ENCODE data around the gene P2RY14. TPM values are rescaled to one million over a fixed set of nuclear protein-coding genes. Genes with fewer than 3 reads are reported as not detected.

Gene P2RY14
- total RNA-seq, 1 donor from 2014 or later: not detected

DNA sequence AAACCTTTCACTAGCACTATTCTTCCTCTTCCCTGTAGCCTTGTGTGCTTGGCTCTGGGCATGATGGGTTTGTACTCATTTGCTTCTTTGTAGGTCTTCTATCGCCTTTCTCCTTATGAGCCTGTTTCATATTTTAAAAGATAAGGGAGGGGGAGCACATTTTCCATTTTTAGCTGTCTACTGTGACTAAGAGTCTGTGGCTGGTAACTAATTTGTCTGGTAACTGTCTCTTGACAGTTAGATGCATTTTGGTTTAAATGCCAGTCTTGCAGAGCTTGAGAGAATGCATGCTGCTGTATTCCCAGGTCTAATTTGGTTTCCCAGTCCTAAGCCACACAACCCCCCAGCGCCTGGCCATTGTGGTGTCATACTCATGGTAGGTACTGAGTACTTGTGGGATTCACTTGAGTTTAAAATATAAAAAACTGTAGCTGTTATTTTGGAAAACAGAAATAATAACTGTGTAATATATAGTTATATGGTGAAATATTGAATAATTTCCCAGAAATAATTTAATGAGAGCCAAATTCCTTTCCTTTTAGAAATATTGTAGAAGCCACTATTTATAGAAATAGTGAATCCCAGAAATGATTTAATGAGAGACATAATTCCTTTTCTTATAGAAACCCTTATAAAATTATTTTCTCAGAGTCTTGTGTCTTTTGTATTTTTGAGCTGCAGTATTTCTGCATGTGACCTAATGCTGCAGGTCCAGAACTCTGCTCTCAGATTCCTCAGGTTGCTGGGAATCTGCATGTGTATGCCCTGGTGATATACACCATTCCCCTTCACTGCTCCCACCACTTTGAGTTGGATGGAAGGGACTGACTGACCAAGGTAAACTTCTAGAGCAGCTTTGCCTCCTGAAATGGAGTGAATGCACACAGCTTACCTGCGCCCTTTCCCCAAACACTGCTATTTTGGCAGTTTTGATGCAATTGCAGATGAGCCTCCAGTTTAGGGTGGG is 61.4 kb downstream of the P2RY14 start:
- DNase-seq (ENCODE audit: low read depth, low spot score): no peak

GRCh38 chr3:151214459-151214858 is 63.9 kb downstream of the P2RY14 start:
- no peak for DNase-seq (ENCODE audit: low read depth, low spot score)

DNA sequence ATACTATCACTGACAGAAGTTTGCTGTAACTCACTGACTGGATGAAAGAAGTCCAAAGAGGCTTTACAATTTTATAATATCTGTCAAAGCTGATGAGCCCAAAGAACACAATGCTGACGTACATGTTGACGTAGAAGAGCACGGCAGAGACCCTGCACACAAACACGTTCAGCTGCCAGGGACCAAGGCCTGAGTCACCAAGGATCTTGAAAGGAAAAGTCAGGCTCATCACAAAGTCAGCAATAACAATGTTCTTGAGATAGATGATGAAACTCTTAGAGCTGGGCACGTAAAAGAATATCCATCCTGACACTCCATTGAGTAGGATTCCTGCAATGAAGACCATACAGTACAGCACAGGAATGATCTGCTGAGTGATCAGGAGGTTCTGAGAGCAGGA is 64.5 kb downstream of the P2RY14 start:
- no peak for DNase-seq (ENCODE audit: low read depth, low spot score)

DNA sequence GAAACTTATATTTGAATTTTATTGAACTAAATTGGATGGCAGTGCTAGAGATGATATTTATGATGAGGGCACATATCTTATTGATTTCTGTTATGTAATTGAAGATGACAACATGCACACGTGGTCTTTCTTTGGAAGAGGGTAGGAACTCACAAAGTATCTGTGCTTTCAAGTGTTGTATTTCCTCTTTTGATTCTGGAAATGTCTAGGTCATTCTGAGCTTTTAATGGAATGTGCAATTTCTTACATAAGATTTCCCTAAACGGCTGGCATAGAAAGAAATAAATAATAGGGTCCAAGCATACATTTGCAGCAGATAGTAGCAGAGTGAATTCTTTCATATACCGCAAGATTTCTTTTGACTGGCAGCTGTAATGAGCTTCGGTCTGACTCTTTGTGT is 65.2 kb downstream of the P2RY14 start:
- no peak for DNase-seq (ENCODE audit: low read depth, low spot score)

- no peak for DNase-seq (ENCODE audit: low read depth, low spot score)
Measured at GRCh38 chr3:151210676-151211381, 67.5 kb downstream of the P2RY14 start.

GRCh38 chr3:151209654-151210053 is 68.7 kb downstream of the P2RY14 start:
- no peak for DNase-seq (ENCODE audit: low read depth, low spot score)

DNA sequence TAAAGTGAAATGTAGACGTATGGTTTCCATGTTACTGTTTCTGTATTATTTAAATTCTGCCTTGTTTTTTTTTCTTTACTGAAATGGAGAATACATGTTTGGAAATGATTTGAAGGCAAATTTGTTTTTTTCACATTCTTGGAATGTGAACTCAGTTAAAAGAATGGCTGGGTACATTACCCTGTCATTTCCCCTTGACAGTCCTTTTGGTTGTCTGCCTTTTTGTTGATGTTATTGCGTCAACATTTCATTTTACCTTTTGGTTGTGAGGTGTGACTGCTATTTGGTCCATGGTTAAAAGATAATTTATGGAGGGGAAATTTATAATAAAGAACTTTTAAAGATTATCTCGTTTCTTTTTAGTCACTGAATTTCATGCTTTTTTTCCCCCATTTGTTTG is 72.1 kb downstream of the P2RY14 start:
- DNase-seq (ENCODE audit: low read depth, low spot score): no peak

DNA sequence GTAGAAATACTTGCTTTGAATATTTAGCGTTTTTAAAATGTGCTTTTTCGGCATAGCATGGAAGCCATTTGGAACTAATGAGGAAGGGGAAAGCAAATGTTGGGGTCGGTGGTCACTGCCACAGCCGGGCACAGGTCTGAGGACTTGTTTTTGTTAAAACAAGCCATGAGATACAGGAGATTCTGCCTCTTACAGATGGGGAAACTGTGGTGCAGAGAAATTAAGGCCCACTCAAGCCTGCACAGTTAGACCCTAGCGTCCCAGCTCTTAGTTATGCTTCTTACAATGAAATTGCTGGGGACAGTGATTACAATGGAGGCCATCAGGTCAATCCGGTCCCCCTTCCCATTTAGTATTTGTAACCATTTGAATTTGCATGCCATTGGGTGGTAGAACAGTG is 72.9 kb downstream of the P2RY14 start:
- no peak for DNase-seq (ENCODE audit: low read depth, low spot score)

DNA sequence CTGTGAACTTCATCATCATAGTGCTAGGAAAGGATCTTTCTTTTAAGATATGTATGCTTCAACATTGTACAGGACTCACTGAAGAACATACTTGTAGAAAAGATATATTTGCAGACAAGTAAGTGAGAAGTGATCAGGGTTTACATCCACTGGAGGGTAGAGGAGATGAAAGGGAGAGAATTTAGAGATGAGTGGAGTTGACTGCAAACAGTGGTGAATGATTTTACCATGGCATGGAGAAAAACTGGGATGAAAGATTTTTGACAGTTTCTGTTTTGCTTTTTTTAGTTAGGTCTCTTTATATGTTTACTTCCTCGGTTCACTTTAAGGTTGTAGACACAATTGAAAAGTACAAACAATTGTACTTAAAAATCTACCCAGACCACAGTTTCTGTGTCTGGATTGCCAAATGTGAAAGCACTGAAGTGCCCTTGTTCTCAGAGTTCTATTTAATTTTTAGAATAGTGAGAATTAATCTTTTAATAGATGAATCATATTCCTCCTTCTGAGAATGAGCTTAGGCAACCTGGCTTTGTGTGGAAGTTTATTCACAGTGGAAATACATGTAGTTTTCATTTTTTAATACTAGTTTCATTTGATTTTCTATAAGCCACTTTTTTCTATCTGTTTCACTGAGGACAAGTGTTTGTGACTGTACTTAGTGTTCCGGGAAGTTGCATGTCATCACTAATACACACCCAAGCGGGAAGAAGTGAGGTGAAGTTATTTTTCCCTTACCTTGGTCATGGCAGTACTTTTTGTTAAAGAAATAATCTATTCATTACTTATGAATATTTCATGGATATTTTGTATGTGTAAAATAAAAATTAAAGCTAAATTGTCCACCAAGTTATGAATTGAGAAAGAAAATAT is 73.6 kb downstream of the P2RY14 start:
- DNase-seq (ENCODE audit: low read depth, low spot score): no peak

DNA sequence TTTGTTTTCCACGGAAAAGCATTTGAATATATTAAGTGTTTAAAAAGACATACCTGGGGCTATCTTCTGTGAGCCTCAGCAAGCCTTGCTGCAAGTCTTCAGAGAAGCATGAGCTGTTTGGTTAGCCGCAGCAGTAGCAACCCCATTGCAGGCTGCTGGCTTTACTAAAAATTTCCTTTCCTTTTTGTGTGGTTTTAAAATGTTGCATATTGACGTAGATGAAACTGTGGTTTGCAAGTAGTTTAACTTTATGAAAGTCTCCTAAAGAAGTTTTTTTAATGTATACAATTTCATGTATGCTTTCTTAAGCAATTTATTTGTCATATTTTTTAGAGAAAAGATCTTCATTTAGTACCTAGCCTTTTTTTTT is 75.3 kb downstream of the P2RY14 start, which contains the start of gene GPR171:
GPR171 (minus strand) TSS at position 166 of the 370 bp plus-strand sequence. CDS start 3,830 bp downstream, outside the sequence.
- no peak for DNase-seq (ENCODE audit: low read depth, low spot score)

DNA sequence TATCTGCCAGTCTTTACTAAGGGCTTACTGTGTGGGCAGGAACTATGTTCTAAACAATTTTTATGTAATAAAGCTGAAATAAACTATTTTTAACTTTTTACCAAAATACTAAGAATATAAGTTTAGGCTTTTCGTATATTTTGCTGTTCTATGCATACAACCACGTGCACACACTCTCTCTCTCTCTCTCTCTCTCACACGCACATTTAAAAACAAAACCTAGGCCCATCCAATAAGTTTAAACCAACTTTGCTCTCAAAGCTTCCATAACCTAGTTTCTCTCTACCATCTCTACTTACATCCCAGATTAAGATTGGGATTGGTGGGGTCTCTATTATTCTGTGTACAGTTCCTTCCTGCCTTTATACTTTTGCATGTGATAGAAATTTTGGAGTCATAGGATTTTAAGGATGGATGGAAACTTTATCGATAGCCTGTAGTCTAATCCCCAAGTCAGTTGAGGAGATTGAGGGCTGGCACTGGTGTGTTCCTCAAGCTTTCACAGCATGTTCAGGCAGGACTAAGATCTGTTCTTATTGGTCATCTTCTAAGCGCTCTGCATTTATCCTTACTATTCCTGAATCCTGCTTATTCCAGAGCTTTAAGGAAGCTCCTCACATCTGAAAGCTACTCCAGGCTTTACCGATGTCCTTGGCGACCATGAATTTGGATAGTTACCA is 77.2 kb downstream of the P2RY14 start:
- DNase-seq (ENCODE audit: low read depth, low spot score): no peak

DNA sequence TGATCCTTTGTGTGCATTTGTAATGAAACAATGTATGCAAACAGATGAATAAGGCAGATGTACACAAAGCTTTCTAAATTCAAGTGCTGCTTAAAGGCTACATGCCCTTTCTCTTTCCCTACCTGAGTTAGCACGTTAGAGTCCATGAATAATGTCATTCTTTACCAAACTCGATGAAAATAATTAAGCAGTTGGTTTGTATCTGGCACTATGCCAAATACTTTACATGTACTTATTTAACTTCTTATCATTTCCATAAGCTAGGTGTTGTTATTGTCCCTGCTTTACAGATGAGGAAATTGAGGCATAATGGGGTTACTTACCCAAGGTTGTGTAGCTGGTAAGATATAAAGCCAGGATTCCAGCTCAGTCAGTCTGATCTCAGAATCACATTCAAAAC is 77.8 kb downstream of the P2RY14 start:
- DNase-seq (ENCODE audit: low read depth, low spot score): no peak

- no peak for DNase-seq (ENCODE audit: low read depth, low spot score)
Measured at GRCh38 chr3:151199554-151200438, 78.5 kb downstream of the P2RY14 start.

DNA sequence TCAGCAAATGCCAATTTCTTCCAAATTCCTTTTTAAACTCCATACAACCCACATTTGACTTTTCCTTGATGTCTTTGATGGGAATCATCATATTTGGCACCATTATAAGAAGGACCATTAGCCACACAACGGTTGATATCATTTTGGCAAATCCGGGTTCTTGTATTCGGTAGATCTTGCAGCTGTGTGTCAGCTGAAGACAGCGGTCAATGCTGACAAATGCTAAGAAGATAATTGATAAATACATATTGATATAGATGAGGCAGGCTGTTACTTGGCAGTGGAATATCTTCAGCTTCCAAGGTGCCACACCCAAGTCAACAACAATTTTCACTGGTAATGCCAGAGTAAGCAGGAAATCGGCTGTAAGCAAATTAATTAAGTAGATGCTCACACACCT is 79.5 kb downstream of the P2RY14 start:
- no peak for DNase-seq (ENCODE audit: low read depth, low spot score)

DNA sequence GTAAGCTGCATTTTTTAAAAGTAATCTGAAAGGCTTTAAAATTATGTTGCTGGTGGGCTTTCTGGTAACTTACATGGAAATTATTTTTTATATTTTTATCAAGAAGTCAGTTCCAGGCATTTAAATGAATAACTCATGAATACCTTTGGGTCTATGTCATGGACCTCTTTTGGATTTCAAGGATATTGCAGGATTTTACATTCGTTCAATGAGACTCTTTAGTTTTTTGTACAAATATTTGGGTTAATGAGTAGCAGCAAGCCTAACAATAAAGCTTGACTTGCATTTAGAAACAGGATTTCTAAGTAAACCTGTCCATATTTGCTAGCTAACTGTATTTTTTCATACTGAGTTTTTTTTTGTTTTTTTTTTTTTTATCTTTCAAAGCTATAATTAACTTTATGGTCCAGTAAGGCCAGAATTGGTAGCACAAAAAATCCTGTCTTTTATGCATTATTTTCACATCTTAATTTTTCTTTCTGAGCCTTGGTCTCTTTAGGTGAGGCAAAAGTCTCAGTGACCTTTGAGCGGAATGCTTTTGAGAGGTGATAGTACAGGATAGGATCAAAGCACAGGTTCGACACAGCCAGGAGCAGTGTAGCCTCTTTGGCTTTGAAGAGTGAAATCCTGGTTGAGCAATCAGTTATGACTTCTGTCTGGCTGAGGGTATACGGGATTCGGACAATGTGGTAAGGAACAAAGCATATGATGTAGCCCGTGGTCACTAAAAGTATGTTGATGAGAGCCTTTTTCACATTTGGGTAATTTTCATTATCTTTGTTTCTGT is 80.2 kb downstream of the P2RY14 start:
- no peak for DNase-seq (ENCODE audit: low read depth, low spot score)

DNA sequence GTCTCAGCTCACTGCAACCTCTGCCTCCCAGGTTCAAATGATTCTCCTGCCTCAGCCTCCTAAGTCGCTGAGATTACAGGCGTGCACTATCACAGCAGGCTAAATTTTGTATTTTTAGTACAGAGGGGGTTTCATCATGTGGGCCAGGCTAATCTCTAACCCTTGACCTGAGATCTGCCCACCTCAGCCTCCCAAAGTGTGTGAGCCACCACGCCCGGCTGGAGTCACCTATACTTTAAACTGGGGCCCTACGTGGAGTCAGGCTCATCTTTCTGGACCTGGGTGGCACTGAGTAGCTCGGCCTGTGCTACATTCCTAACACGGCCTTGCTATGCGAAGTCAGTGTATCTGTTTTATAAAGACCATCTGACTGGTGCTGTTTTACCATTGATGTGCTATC is 81.1 kb downstream of the P2RY14 start:
- no peak for DNase-seq (ENCODE audit: low read depth, low spot score)

DNA sequence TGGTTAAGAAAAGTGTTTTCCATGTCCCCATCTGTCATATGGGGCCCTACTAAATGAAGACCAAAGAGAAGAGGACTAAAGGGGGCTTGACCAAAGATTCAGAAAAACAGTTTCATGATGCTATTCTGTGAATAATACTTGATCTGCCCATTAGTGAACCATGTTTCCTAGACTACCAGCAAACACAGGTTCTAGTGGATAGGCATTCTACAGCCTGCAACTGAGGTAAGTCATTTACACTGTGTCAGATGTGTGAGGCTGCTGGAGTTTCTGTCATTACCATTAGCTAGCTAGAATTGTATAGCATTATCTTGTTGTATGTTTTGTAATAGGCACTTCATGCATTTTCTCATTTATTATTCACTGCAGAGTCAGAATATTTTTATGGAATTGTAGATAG is 81.9 kb downstream of the P2RY14 start:
- DNase-seq (ENCODE audit: low read depth, low spot score): no peak

GRCh38 chr3:151195826-151196225 is 82.5 kb downstream of the P2RY14 start:
- no peak for DNase-seq (ENCODE audit: low read depth, low spot score)

GRCh38 chr3:151192545-151192944 is 85.8 kb downstream of the P2RY14 start:
- no peak for DNase-seq (ENCODE audit: low read depth, low spot score)

All from pulmonary artery endothelial cell (primary cell).